GM12864 (cell line): ENCODE results near the gene DLGAP1.

ENCODE experiments used
- DNase-seq: peaks from one replicate; pipeline ENCODE4 v3.0.0-alpha.2; 2011; ENCODE audit warnings: low read depth
- H3K4me3 ChIP-seq: 2 replicates; pipeline ENCODE4 v1.5.1; 2011; ENCODE audit warnings: mild to moderate bottlenecking, low read depth, low read length, control low read depth
- CTCF ChIP-seq: IDR thresholded peaks from 2 replicates; pipeline ENCODE4 v1.5.1; 2011; ENCODE audit warnings: low read depth, mild to moderate bottlenecking, moderate library complexity, low read length, control low read depth, inconsistent platforms; ENCODE audit errors: missing control alignments

Gene DLGAP1

GRCh38 chr18:3930126-3931012 lies 524.7 kb downstream of the DLGAP1 start:
- DNase-seq, result no peak
- H3K4me3 ChIP-seq, result no peak overlapping the region
- no peak for TF ChIP-seq CTCF

- no peak for DNase-seq
- no peak overlapping the region for H3K4me3 ChIP-seq
- no peak for TF ChIP-seq CTCF
Measured at GRCh38 chr18:3924455-3924854, 530.7 kb downstream of the DLGAP1 start.

- no peak overlapping the region for H3K4me3 ChIP-seq
- TF ChIP-seq CTCF, result no peak
- DNase-seq, result no peak
Measured at GRCh38 chr18:3923750-3924149, 531.4 kb downstream of the DLGAP1 start.

- no peak for TF ChIP-seq CTCF
- H3K4me3 ChIP-seq, result no peak overlapping the region
- no peak for DNase-seq
Measured at GRCh38 chr18:3921826-3922225, 533.3 kb downstream of the DLGAP1 start.

GRCh38 chr18:3920832-3921231 lies 534.3 kb downstream of the DLGAP1 start:
- DNase-seq, result no peak
- no peak overlapping the region for H3K4me3 ChIP-seq
- no peak for TF ChIP-seq CTCF

- no peak for TF ChIP-seq CTCF
- H3K4me3 ChIP-seq, result no peak overlapping the region
- no peak for DNase-seq
Measured at GRCh38 chr18:3919396-3920061, 535.6 kb downstream of the DLGAP1 start.
